Measurements from ENCODE around the gene AZU1. TPM values are rescaled to one million over a fixed set of nuclear protein-coding genes. Genes with fewer than 3 reads are reported as not detected.

AZU1 gene
- total RNA-seq, 1 experiment from 2014 or later, result 1.6 TPM

DNA sequence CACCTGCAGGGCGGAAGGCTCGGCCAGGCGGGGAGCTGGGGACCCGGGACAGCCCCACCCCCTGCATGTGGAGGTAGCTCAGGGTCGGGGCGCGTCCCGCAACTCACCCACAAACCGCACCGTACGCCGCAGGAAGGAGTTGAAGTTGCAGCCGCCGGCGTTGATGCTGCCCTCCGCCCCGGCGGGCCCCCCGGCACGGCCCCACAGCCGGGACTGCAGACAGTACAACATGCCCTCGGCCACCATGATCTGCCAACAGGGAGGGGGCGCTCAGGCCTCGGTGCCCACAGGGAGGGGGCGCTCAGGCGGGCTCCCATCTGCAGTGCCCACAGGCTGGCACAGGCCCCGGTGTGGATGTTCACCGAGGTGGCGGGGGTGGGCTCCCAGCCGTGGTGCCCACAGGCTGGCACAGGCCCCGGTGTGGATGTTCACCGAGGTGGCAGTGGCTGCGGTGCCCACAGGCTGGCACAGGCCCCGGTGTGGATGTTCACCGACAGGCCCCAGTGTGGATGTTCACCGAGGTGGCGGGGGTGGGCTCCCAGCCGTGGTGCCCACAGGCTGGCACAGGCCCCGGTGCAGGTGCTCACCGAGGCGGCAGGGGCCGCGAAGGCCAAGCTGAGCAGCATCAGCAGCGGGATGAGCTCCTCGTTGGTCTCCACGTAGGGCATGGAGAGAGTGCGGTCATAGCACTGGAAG lies 12.4 kb upstream of the AZU1 start:
- H3K14ac ChIP-seq (ENCODE audit: insufficient read depth, low read length), result no peak overlapping the region
- Mint-ChIP-seq H3K4me3 (no peak overlapping the region; a peak in 1 of 5 replicates), H3K27ac (peak overlapping the region in 1 of 3 experiments; percentile 58; a peak in 2 of 7 replicates), H3K4me1 (0 out of 4 replicates have a peak, but pooled peaks cover 0 to 3% of the 10 kb centered on the region in 2 experiments), H3K36me3 (ENCODE audit: insufficient read depth in 1 of 3, low read depth in 3 of 3) (peaks cover 19 to 50% (median 49%) of the 10 kb centered on the region in 3 experiments), H3K9me3 (no peaks in the 10 kb centered on the region; a peak in 1 of 5 replicates), H3K27me3 (ENCODE audit: low read depth) (peaks cover 3% of the 10 kb centered on the region; the same call in 1 of the 2 replicates)
- no peak overlapping the region for H3K9ac ChIP-seq (ENCODE audit: extremely low read depth, insufficient read length, low read length)
- no peak overlapping the region for H2BK12ac ChIP-seq (ENCODE audit: insufficient read length, low read depth, low read length)
- no peak overlapping the region for H4K8ac ChIP-seq (replicated peaks; ENCODE audit: insufficient read length, low read depth, low read length)
- no peak overlapping the region for H2BK5ac ChIP-seq (ENCODE audit: insufficient read length, low read length)
- no peak overlapping the region for H2AFZ ChIP-seq (ENCODE audit: low read length)
- no peak overlapping the region for H2AK5ac ChIP-seq (ENCODE audit: insufficient read length, low read length)
- no peak overlapping the region for H4K91ac ChIP-seq (ENCODE audit: insufficient read length, low read depth, low read length)
- H3K79me1 ChIP-seq (ENCODE audit: insufficient read depth, low read depth, low read length, poor library complexity, severe bottlenecking), result no peaks in the 10 kb centered on the region
- TF ChIP-seq, protein P1, sequence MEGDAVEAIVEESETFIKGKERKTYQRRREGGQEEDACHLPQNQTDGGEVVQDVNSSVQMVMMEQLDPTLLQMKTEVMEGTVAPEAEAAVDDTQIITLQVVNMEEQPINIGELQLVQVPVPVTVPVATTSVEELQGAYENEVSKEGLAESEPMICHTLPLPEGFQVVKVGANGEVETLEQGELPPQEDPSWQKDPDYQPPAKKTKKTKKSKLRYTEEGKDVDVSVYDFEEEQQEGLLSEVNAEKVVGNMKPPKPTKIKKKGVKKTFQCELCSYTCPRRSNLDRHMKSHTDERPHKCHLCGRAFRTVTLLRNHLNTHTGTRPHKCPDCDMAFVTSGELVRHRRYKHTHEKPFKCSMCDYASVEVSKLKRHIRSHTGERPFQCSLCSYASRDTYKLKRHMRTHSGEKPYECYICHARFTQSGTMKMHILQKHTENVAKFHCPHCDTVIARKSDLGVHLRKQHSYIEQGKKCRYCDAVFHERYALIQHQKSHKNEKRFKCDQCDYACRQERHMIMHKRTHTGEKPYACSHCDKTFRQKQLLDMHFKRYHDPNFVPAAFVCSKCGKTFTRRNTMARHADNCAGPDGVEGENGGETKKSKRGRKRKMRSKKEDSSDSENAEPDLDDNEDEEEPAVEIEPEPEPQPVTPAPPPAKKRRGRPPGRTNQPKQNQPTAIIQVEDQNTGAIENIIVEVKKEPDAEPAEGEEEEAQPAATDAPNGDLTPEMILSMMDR (conservative IDR thresholded peaks at IDR 0.05), result no peak
- H3K4me1 ChIP-seq (ENCODE audit: insufficient read depth, low read length), result no peaks in the 10 kb centered on the region
- no peak overlapping the region for H3K18ac ChIP-seq (ENCODE audit: insufficient read length, low read depth, low read length)
- H3K27ac ChIP-seq (ENCODE audit: insufficient read length, low read depth, low read length), result no peak overlapping the region
- H3K4me2 ChIP-seq (ENCODE audit: insufficient read depth, insufficient read length, low read length), result no peak overlapping the region
- no peaks in the 10 kb centered on the region for H3K9me3 ChIP-seq (ENCODE audit: control insufficient read depth, low read depth, low read length)
- H2BK20ac ChIP-seq (ENCODE audit: low read depth, low read length, poor library complexity, severe bottlenecking), result no peak overlapping the region
- no peak overlapping the region for H2BK120ac ChIP-seq (ENCODE audit: low read depth, low read length, poor library complexity, severe bottlenecking)
- H3K27me3 ChIP-seq (ENCODE audit: insufficient read depth, low read length), result no peaks in the 10 kb centered on the region
- no peak overlapping the region for H3K56ac ChIP-seq (ENCODE audit: insufficient read length, low read depth, low read length)
- H4K20me1 ChIP-seq (ENCODE audit: control insufficient read depth, insufficient read depth, insufficient read length), result no peaks in the 10 kb centered on the region
- no peak overlapping the region for H2BK15ac ChIP-seq (ENCODE audit: low read depth, low read length)
- no CpG with 5 or more reads among the region's 47 CpGs for WGBS (ENCODE audit: extremely low coverage, insufficient read length, low lambda C conversion rate)
- DNase-seq, result no peak
- H3K4ac ChIP-seq (ENCODE audit: low read depth, low read length), result no peak overlapping the region
- no peaks in the 10 kb centered on the region for H3K23me2 ChIP-seq (ENCODE audit: insufficient read length, low read depth, low read length, poor library complexity, severe bottlenecking)
- no peaks in the 10 kb centered on the region for H3K79me2 ChIP-seq (ENCODE audit: insufficient read depth, low read length)
- H4K5ac ChIP-seq (ENCODE audit: insufficient read length, low read depth, low read length), result no peak overlapping the region
- no peak overlapping the region for H3T11ph ChIP-seq (ENCODE audit: low read length)
- no peak overlapping the region for H3K23ac ChIP-seq (ENCODE audit: insufficient read length, low read depth, low read length)
